ENCODE results near the gene TTI1.

Gene TTI1

GRCh38 chr20:38055848-38056247, 22.6 kb upstream of the TTI1 start:
- no peak for DNase-seq

GRCh38 chr20:38055294-38055693, 22.0 kb upstream of the TTI1 start:
- intact Hi-C loops (cut with DNase I): loop anchor here (5.0 kb wide), 2 partner anchors 267 to 352 kb away; no protein-coding TSS in a partner anchor
- no peak for DNase-seq

More at GRCh38 chr20:38055848-38056247, 22.6 kb upstream of the TTI1 start:
- intact Hi-C loops (cut with DNase I): loop anchor here (2.0 to 5.0 kb wide), 4 partner anchors 109 to 351 kb away; partner anchors contain the start of gene TGM2

GRCh38 chr20:38054647-38055046, 21.4 kb upstream of the TTI1 start:
- DNase-seq: no peak
- intact Hi-C loops (cut with DNase I): loop anchor here (5.0 kb wide), 2 partner anchors 268 to 353 kb away; no protein-coding TSS in a partner anchor

- DNase-seq: no peak
- intact Hi-C loops (cut with DNase I): no loop called here
Observed at GRCh38 chr20:38052870-38053269, 19.6 kb upstream of the TTI1 start.

- DNase-seq: no peak
- intact Hi-C loops (cut with DNase I): no loop called here
Observed at GRCh38 chr20:38050686-38051085, 17.4 kb upstream of the TTI1 start.

- DNase-seq: no peak
- intact Hi-C loops (cut with DNase I): no loop called here
Observed at GRCh38 chr20:38049800-38050199, 16.5 kb upstream of the TTI1 start.

- no peak for DNase-seq
- intact Hi-C loops (cut with DNase I): no loop called here
Observed at GRCh38 chr20:38046572-38046971, 13.3 kb upstream of the TTI1 start.

GRCh38 chr20:38044685-38045084, 11.4 kb upstream of the TTI1 start:
- intact Hi-C loops (cut with DNase I): no loop called here
- no peak for DNase-seq

GRCh38 chr20:38043512-38044300, 10.4 kb upstream of the TTI1 start:
- DNase-seq: peak in 5 of 10 donors; percentile 18 to 90 (median 65)

GRCh38 chr20:38040276-38040675, 7.0 kb upstream of the TTI1 start:
- intact Hi-C loops (cut with DNase I): no loop called here
- DNase-seq: no peak

More at GRCh38 chr20:38043512-38044300, 10.4 kb upstream of the TTI1 start:
- intact Hi-C loops (cut with DNase I): no loop called here

GRCh38 chr20:38036366-38036765, 3.1 kb upstream of the TTI1 start:
- no peak for DNase-seq
- intact Hi-C loops (cut with DNase I): no loop called here

GRCh38 chr20:38034961-38035360, 1.7 kb upstream of the TTI1 start:
- DNase-seq: no peak
- intact Hi-C loops (cut with DNase I): no loop called here

GRCh38 chr20:38034108-38034649, 923 bp upstream of the TTI1 start:
- intact Hi-C loops (cut with DNase I): no loop called here
- no peak for DNase-seq

GRCh38 chr20:38032585-38033329, 499 bp downstream of the TTI1 start:
- intact Hi-C loops (cut with DNase I): no loop called here
- peak in 1 of 10 donors; percentile 14 for DNase-seq

GRCh38 chr20:38031957-38032356, 1.3 kb downstream of the TTI1 start:
- no peak for DNase-seq
- intact Hi-C loops (cut with DNase I): no loop called here

GRCh38 chr20:38029453-38029852, 3.8 kb downstream of the TTI1 start:
- no peak for DNase-seq

GRCh38 chr20:38024496-38024895, 8.8 kb downstream of the TTI1 start:
- DNase-seq: no peak

More at GRCh38 chr20:38029453-38029852, 3.8 kb downstream of the TTI1 start:
- intact Hi-C loops (cut with DNase I): no loop called here

GRCh38 chr20:38023181-38024001, 9.9 kb downstream of the TTI1 start:
- DNase-seq: no peak

More at GRCh38 chr20:38024496-38024895, 8.8 kb downstream of the TTI1 start:
- intact Hi-C loops (cut with DNase I): no loop called here

GRCh38 chr20:38021087-38021772, 12.0 kb downstream of the TTI1 start:
- intact Hi-C loops (cut with DNase I): no loop called here
- no peak for DNase-seq

More at GRCh38 chr20:38023181-38024001, 9.9 kb downstream of the TTI1 start:
- intact Hi-C loops (cut with DNase I): no loop called here

- DNase-seq: no peak
- intact Hi-C loops (cut with DNase I): no loop called here
Observed at GRCh38 chr20:38018385-38018784, 14.9 kb downstream of the TTI1 start.
